ENCODE data around the gene POLG2.

- TF ChIP-seq CTCF (IDR thresholded peaks at IDR 0.05) (no peak), ZFX (IDR thresholded peaks at IDR 0.05; ENCODE audit: borderline replicate concordance) (no peak)
These were observed 35.1 kb downstream of the POLG2 start for GRCh38 chr17:64461788-64462187.
